G401.6 (cell line): Measurements from ENCODE around the gene FOXD3.
"Not testable (repeated sequence)": the region's sequence is repeated elsewhere in the genome, so short reads cannot be mapped to it uniquely, and the experiment has no call there.

ENCODE experiments used
- FAIRE-seq: peaks from 2 replicates; lab custom pipeline; 2012; peaks lifted over from hg19 to GRCh38; lab: Jason Lieb, UNC

FOXD3 gene

DNA sequence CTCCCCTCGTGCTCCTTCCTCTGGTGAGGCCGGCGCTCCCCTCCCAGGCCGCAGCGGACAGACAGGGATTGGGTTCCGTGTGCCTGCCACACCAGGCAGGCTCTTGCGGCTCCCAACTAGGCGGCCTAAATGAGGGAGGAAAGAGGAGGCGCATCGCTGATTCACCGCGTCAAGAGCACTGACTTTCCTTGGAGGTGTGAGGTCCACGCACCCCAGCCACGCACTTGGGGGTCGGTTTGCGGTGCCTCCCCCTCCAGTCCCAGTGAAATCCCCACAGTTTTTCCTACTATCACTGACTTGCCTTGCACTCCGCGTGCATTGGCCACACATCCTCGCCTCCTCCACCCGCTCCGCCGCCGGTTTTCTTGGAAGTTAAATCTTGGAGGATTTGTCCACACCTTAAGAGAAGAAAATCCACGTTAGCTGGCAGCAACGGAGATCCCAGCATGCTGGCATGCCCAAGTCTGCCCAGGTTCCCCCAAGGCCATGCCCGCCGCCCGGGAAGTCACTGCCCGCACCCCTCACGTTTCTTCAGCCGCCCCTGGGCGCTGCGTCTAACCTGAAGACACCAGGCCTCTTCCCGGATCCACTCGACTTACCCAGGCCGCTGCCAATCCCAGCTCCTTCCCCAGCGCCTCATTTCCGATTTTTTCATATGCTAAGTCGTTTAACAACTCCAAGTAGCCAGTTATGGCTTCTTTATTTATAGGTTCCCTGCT, 1.1 kb upstream of the FOXD3 start:
- FAIRE-seq: no peak

GRCh38 chr1:63321785-63322113, 618 bp upstream of the FOXD3 start:
- no peak for FAIRE-seq

DNA sequence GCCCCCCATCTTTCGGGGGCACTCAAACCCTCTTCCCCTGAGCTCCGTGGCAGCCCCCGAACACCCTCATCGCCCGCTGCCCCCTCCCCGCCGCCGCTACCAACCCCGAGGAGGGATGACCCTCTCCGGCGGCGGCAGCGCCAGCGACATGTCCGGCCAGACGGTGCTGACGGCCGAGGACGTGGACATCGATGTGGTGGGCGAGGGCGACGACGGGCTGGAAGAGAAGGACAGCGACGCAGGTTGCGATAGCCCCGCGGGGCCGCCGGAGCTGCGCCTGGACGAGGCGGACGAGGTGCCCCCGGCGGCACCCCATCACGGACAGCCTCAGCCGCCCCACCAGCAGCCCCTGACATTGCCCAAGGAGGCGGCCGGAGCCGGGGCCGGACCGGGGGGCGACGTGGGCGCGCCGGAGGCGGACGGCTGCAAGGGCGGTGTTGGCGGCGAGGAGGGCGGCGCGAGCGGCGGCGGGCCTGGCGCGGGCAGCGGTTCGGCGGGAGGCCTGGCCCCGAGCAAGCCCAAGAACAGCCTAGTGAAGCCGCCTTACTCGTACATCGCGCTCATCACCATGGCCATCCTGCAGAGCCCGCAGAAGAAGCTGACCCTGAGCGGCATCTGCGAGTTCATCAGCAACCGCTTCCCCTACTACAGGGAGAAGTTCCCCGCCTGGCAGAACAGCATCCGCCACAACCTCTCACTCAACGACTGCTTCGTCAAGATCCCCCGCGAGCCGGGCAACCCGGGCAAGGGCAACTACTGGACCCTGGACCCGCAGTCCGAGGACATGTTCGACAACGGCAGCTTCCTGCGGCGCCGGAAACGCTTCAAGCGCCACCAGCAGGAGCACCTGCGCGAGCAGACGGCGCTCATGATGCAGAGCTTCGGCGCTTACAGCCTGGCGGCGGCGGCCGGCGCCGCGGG, 837 bp downstream of the FOXD3 start:
- no peak for FAIRE-seq

DNA sequence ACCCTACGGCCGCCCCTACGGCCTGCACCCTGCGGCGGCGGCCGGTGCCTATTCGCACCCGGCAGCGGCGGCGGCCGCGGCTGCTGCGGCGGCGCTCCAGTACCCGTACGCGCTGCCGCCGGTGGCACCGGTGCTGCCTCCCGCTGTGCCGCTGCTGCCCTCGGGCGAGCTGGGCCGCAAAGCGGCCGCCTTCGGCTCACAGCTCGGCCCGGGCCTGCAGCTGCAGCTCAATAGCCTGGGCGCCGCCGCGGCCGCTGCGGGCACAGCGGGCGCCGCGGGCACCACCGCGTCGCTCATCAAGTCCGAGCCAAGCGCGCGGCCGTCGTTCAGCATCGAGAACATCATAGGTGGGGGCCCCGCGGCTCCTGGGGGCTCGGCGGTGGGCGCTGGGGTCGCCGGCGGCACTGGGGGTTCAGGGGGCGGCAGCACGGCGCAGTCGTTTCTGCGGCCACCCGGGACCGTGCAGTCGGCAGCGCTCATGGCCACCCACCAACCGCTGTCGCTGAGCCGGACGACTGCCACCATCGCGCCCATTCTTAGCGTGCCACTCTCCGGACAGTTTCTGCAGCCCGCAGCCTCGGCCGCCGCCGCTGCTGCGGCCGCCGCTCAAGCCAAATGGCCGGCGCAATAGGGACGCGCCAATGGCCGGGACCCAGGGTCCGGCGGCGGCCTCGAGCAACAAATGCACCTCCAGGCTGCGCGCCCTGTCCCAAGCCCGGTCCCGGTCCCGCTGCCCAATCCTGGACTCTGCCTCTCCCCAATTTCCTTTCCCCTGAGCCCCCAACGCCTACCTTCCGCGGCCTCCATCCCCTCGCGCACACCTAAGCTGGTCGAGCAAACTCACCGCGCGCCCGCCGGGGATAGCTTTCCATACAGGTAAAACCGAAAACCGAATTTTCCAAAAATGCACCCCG, 1.8 kb downstream of the FOXD3 start:
- FAIRE-seq: no peak

DNA sequence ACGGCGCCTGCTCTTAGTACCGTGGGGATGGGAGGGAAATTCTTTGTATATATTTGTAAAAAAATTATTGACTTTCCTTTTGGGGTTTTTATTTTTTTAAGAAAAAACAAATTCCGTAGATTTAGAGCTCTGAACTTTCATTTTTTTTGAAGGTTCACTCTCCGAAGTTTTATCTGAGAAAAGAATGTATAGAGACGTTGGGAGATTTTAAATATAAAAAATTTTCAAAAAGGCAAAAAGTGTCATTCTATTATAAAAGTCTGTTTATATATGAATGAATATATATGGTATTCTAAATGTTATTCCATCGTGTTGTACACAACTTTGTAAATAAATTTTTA, 2.4 kb downstream of the FOXD3 start:
- FAIRE-seq: no peak

- FAIRE-seq: no peak
These were observed 3.1 kb downstream of the FOXD3 start for GRCh38 chr1:63325279-63325985.

GRCh38 chr1:63326106-63326472, 3.7 kb downstream of the FOXD3 start:
- FAIRE-seq: no peak

- no peak for FAIRE-seq
These were observed 4.4 kb downstream of the FOXD3 start for GRCh38 chr1:63326473-63327380.

DNA sequence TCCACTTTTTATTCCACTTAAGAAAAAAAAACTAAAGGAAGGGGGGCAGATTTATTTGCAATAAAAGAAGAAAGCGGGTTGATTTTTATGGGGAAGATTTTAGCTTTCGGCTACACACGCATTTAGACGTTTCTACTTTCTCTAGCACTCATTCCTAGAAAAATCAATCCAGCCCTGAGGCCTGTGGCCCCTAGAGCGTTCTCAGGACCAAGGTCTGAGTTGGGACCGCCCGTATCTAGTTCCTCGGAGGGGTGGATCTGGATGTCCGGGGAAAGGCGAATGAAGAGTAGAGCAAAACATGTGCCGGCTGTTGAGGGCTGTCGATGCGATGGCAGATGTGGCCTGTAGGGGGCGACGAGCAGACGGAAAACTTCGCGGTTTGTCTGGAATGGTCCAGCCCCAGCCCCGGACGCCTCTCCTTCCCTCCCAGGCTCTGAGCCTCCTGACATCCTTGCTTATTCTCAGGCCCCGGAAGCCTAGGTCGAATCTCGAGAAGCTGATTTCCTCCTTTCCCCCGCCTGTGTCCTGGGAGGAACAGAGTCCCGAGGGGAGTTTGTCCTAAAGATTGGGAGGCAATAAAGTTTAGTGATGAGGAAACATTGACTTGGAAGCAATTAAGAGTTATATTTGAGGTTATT, 5.2 kb downstream of the FOXD3 start:
- FAIRE-seq: peak; percentile 51

DNA sequence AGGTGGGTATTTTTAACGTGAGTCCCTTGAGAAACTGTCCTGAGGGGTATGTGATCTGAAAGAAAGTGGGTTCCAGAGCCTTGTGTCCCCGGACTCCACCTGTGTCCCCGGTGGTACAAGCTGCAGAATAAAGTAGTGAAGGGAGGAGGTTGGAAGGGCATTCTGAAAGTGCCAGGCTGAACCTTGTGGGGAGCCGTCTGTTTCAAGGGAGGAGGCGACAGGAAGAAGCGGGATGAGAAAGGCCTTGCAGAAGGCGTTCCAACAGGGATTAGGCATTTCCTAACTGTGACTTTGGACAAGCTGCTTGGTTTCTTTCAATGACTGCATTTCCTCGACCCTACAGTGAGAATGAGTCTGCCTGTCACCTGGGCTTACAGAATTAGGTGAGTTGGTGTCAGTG, 5.8 kb downstream of the FOXD3 start:
- no peak for FAIRE-seq

DNA sequence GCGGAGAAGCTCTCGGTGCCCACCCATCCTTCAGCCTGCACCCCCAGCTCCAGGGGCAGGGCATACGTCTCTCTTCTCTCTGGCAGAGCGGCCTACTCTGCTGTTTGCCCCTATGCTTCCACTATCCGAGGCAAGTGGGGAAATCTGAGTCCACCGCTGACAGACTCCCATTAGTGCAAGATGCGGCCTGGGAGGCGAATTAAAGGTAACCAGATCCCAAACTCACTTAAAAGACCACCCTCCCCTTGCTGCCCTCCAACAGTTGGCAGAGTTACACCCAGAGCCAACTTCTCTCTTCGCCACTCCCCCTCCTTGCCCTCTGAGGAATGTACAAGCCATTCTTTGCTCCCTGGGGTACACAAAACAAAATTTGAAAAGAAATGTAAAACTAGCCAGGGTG, 6.4 kb downstream of the FOXD3 start:
- no peak for FAIRE-seq

- no peak for FAIRE-seq
These were observed 7.4 kb downstream of the FOXD3 start for GRCh38 chr1:63329621-63330330.

DNA sequence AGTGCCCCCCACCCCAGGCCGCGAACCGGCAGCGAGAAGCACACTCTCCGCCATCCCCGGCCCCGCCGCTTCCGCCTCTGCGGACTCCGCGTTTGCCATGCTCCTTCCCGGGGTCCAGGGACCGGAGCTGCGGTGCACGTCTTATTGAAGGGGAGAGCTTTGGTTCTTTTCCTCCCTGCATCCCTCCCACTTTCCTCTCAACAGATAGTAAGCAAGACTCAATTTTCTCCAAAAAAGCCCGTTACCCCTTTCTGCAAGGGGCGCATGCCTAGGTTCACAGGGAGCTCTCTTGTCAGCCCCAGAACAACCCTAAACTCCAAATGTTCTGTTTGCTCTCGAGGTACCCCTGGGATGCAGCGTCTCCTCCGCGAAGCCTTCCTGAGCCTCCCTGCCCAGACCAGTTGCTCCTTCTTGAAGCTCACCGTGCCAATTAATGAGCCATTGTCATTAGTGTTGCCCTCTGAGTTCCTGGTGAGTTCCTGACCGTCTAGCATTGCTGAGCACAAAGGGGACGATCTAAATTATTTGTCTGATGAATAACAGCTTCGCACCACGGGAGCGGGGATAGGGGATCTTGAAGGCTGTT, 8.1 kb downstream of the FOXD3 start:
- no peak for FAIRE-seq

DNA sequence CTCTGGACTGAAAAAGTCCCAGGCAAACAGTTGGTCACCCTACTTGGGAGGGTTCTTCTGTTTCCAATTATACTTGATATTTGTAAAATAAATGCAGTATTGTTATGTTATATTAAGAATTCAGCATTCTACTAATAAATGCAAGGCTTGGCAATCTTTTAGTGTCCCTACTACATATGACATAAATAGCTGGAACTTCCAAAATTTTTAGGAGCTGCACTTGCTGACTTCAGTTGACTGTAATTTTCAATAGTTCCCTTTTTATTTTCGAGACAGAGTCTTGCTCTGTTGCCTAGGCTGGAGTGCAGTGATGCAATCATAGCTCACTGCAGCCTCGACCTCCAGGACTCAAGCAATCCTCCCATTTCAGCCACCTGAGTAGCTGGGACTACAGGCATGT, 20.0 kb downstream of the FOXD3 start:
- no peak for FAIRE-seq

GRCh38 chr1:63343922-63344321, 21.6 kb downstream of the FOXD3 start:
- FAIRE-seq: no peak

DNA sequence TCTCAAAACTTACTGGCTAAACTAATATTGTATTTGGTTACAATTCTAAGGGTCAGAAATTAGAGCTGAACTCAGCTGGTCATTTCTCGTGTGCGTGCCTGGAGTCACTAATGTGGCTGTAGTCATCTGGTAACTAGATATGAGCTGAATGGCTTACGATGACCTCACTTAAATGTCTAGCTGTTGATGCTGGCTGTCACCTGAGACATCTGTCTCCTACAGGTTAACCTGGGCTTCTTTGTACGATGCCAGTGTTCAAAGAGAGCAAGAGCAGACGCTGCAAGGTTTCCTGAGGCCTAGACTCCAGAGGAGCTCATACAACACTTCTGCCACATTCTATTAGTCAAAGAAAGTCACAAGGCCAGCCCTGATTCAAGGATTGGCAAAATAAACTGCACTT, 28.0 kb downstream of the FOXD3 start:
- no peak for FAIRE-seq

DNA sequence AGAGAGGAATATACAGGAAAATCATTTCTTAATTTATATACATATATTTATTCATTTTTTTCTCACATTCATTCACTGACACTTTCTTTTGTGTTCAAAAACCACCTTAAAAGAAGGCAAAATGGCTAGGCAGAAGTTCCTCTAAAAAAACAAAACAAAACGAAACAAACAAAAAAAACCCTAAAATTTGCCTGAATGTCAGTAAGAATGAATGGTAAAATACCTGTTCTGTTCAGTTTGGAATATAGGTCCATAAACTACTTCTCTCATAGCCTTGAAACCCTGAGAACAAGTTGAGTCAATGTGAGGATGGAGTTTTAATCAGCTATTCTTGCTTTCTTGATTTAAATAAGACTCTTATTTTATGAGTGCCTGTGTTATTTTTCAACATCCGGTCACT, 30.4 kb downstream of the FOXD3 start:
- no peak for FAIRE-seq

DNA sequence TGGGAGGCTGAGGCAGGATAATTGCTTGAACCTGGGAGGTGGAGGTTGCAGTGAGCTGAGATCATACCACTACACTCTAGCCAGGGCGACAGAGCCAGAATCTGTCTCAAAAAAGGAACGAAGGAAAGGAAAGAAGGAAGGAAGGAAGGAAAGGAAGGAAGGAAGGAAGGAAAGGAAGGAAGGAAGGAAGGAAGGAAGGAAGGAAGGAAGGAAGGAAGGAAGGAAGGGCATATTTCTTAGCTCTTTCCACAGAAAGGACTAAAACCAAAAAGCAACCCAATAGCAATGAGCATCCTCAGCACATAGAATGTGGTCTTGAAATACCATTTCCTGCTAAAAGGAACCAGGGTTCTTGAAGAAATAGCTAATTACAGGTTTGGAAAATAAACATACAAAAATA, 33.9 kb downstream of the FOXD3 start:
- FAIRE-seq: not testable (repeated sequence)

- FAIRE-seq: no peak
These were observed 37.2 kb downstream of the FOXD3 start for GRCh38 chr1:63359561-63359960.

GRCh38 chr1:63362073-63362472, 39.7 kb downstream of the FOXD3 start:
- no peak for FAIRE-seq
